Body of pancreas (tissue), 4 donors: ENCODE data around the gene HACD2.

Experiments
- POLR2A ChIP-seq, 3 donors: fragments of 450-650 bp; IDR thresholded peaks; one replicate each; pipeline ENCODE4 v1.6.1; 2016; ENCODE audit warnings: antibody characterized with exemption in 3 of 3, mild to moderate bottlenecking in 2 of 3
- TF ChIP-seq, protein P1 (sequence below), 7 experiments: fragments of 450-650 bp in 4 of 7; fragments of 200-600 bp in 3 of 7; sonication (generic) in 3 of 7; IDR thresholded peaks; one replicate each; pipeline ENCODE4 v1.5.1; 2016 to 2019; ENCODE audit warnings: antibody characterized with exemption in 7 of 7

DNA sequence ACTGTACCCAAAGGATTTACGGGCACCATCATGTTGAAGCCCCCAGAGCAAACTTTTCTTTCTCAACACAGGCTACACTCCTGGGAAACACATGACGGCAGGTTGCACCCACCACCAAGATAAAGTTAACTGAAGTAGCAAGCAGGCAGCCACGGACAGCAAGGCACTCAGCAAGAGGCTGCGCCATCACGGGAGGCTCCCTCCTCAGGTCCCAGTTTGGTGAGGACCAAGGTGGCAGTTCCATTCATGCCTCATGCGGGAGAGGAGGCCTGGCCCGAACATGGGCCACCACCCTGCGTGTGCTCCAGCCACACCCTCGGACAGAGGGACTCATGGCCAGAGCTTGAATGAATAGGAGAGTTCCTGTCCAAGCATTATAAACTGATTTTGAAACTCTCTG lies 142.7 kb downstream of the HACD2 start:
- TF ChIP-seq, protein P1, sequence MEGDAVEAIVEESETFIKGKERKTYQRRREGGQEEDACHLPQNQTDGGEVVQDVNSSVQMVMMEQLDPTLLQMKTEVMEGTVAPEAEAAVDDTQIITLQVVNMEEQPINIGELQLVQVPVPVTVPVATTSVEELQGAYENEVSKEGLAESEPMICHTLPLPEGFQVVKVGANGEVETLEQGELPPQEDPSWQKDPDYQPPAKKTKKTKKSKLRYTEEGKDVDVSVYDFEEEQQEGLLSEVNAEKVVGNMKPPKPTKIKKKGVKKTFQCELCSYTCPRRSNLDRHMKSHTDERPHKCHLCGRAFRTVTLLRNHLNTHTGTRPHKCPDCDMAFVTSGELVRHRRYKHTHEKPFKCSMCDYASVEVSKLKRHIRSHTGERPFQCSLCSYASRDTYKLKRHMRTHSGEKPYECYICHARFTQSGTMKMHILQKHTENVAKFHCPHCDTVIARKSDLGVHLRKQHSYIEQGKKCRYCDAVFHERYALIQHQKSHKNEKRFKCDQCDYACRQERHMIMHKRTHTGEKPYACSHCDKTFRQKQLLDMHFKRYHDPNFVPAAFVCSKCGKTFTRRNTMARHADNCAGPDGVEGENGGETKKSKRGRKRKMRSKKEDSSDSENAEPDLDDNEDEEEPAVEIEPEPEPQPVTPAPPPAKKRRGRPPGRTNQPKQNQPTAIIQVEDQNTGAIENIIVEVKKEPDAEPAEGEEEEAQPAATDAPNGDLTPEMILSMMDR (IDR thresholded peaks at IDR 0.05) = no peak
- no peak for TF ChIP-seq POLR2A (IDR thresholded peaks at IDR 0.05)
